ENCODE data around the gene CLDN15.

- TF ChIP-seq YY1 (IDR thresholded peaks at IDR 0.05; ENCODE audit: insufficient read depth, insufficient read length): no peak
- TF ChIP-seq SUZ12 (IDR thresholded peaks at IDR 0.05; ENCODE audit: extremely low read depth, insufficient read depth, insufficient read length): no peak
These were observed 10.7 kb upstream of the CLDN15 start for GRCh38 chr7:101248276-101248675.
